Pancreas (tissue), 10 donors: ENCODE measurements around the gene CFL1. TPM values are rescaled to one million over a fixed set of nuclear protein-coding genes. Genes with fewer than 3 reads are reported as not detected.
A peak's percentile ranks its signal among the peaks of the same experiment; 100 is the strongest.

Experiments used
- ATAC-seq, 4 donors: fragments of 200-7000 bp; cut with Tn5 transposase; one replicate each; pipeline versions ENCODE4 v1.8.0 to v1.9.1; 2020; ENCODE audit warnings: mild to moderate bottlenecking in 4 of 4, moderate library complexity in 4 of 4
- DNase-seq, 6 donors: peaks; one replicate each; pipeline ENCODE4 v3.0.0-alpha.2; 2020
- FAIRE-seq: peaks from 2 replicates; lab custom pipeline; 2012; peaks lifted over from hg19 to GRCh38; lab: Jason Lieb, UNC
- H3K27ac ChIP-seq, 4 donors: fragments of 200-600 bp; sonication (generic); 1 replicate in 3 of 4; 2 replicates in 1 of 4; pipeline versions ENCODE4 v1.5.0 to v1.8.0; 2020
- H3K27me3 ChIP-seq, 4 donors: fragments of 200-600 bp; one replicate each; pipeline ENCODE4 v1.8.0; 2021
- H3K36me3 ChIP-seq, 3 donors: fragments of 200-600 bp; sonication (generic) in 1 of 3; one replicate each; pipeline versions ENCODE4 v1.5.0 to v1.8.0; 2020 to 2021
- H3K4me1 ChIP-seq, 3 donors: fragments of 200-600 bp; one replicate each; pipeline ENCODE4 v1.8.0; 2021
- H3K4me3 ChIP-seq, 4 donors: fragments of 200-600 bp; sonication (generic) in 2 of 4; one replicate each; pipeline versions ENCODE4 v1.5.0 to v1.8.0; 2020 to 2021
- H3K9me3 ChIP-seq, 4 donors: fragments of 200-600 bp; one replicate each; pipeline ENCODE4 v1.8.0; 2021
- CTCF ChIP-seq, 4 donors: fragments of 200-600 bp; sonication (generic) in 3 of 4; IDR thresholded peaks; one replicate each; pipeline versions ENCODE4 v1.5.0 to v1.8.0; 2021; ENCODE audit warnings: antibody characterized with exemption in 4 of 4
- WGBS, 2 donors: extraction: QIAGEN DNeasy Blood & Tissue Kit; methylation state at CpG; one replicate each; pipeline ENCODE4 v1.1.7; 2013; 5-methylcytosine and 5-hydroxymethylcytosine counted together
- intact Hi-C, 3 donors: fragments of 100-400 bp; cut with DNase I; formaldehyde crosslinking; loops; one replicate each; pipeline versions ENCODE4 v1.11.1 to v1.14.2; 2022
- polyA plus RNA-seq, 2 donors: library from polyadenylated mRNA; stranded (reverse); fragments of 200-250 nt; gene quantifications; one replicate each; pipeline ENCODE4 v1.2.3, GENCODE V29; 2013
- total RNA-seq, 6 donors: library from RNA; stranded (reverse); fragmentation: NEBNext Ultra II Directional in 4 of 6; extraction: Animal tissue kit (Norgen Biotek cat#: 25700) in 4 of 6; gene quantifications; one replicate each; pipeline versions ENCODE4 v1.2.1 to v1.2.4, GENCODE V29; 2021 to 2023
- donor health status: healthy with polysubstance abuse.
- donor health status: DM: no; HTN: no; CAD: no; lungs with moderate emphysema.
- donor health status: DM: no; HTN: no; CAD: no.
- donor health status: control.
- donor health status: control.
- donor health status: Bipolar disorder and iron deficiency.
- donor health status: DM: yes; HTN: yes; CAD: no.
- donor health status: DM: no; HTN: no; CAD: no.
- donor health status: DM: no; HTN: no; CAD: no.
- donor health status: DM: yes; HTN: yes; CAD: no.

Gene CFL1
- total and polyA plus RNA-seq, 8 donors: 87.8 to 311 (median 163) TPM

- TF ChIP-seq CTCF (IDR thresholded peaks at IDR 0.05): no peak
- intact Hi-C loops: no loop called here
- Histone ChIP-seq H3K36me3 (peaks cover 4 to 15% (median 8%) of the 10 kb centered on the region in 3 donors), H3K27ac (no peak overlapping the region), H3K4me1 (peaks cover 3 to 11% (median 4%) of the 10 kb centered on the region in 3 donors), H3K27me3 (no peaks in the 10 kb centered on the region), H3K4me3 (no peak overlapping the region), H3K9me3 (no peaks in the 10 kb centered on the region)
- no peak for DNase-seq
- no peak for FAIRE-seq
- 95 to 96% methylated on average over 6 of the region's 6 CpGs for WGBS, 2 donors
- ATAC-seq: no peak
Measured at GRCh38 chr11:65853246-65853979, 4.6 kb downstream of the CFL1 start.

- Histone ChIP-seq H3K36me3 (peaks cover 4 to 15% (median 8%) of the 10 kb centered on the region in 3 donors), H3K4me3 (no peak overlapping the region), H3K27ac (no peak overlapping the region), H3K27me3 (no peaks in the 10 kb centered on the region), H3K9me3 (no peaks in the 10 kb centered on the region), H3K4me1 (peaks cover 3 to 11% (median 4%) of the 10 kb centered on the region in 3 donors)
- DNase-seq: peak in 4 of 6 donors; percentile 18 to 78 (median 45)
- no peak for ATAC-seq
- no peak for TF ChIP-seq CTCF (IDR thresholded peaks at IDR 0.05)
- intact Hi-C loops: no loop called here
- 95 to 96% methylated on average over 31 to 33 of the region's 33 CpGs for WGBS, 2 donors
- no peak for FAIRE-seq
Measured at GRCh38 chr11:65852508-65853245, 5.3 kb downstream of the CFL1 start.

GRCh38 chr11:65851811-65852507 is 6.0 kb downstream of the CFL1 start:
- TF ChIP-seq CTCF (IDR thresholded peaks at IDR 0.05): no peak
- Histone ChIP-seq H3K27me3 (no peaks in the 10 kb centered on the region), H3K36me3 (peaks cover 4 to 15% (median 8%) of the 10 kb centered on the region in 3 donors), H3K4me3 (no peak overlapping the region), H3K27ac (no peak overlapping the region), H3K4me1 (peaks cover 3 to 11% (median 4%) of the 10 kb centered on the region in 3 donors), H3K9me3 (no peaks in the 10 kb centered on the region)
- WGBS, 2 donors: 93 to 95% methylated on average over 10 of the region's 10 CpGs
- no peak for DNase-seq
- no peak for ATAC-seq
- FAIRE-seq: no peak
- intact Hi-C loops: no loop called here

GRCh38 chr11:65851083-65851579 is 6.8 kb downstream of the CFL1 start:
- TF ChIP-seq CTCF (IDR thresholded peaks at IDR 0.05): peak in 1 of 4 donors; percentile 10
- ATAC-seq (peak in 2 of 4 donors; percentile 12 to 13), FAIRE-seq (no peak), DNase-seq (peak in 2 of 6 donors; percentile 20 to 32)
- peaks cover 4 to 15% (median 8%) of the 10 kb centered on the region in 3 donors for H3K36me3 ChIP-seq
- peaks cover 2 to 6% (median 3%) of the 10 kb centered on the region in 3 donors for H3K4me1 ChIP-seq
- no peaks in the 10 kb centered on the region for H3K27me3 ChIP-seq
- H3K9me3 ChIP-seq: no peaks in the 10 kb centered on the region
- 91 to 92% methylated on average over 14 of the region's 14 CpGs for WGBS, 2 donors
- H3K4me3 ChIP-seq: no peak overlapping the region
- intact Hi-C loops: no loop called here
- no peak overlapping the region for H3K27ac ChIP-seq
